ENCODE results near the gene BCOR.

- TF ChIP-seq CTCF (IDR thresholded peaks at IDR 0.05; ENCODE audit: low read depth, low read length, missing input control), result no peak
- no peak for TF ChIP-seq REST (IDR thresholded peaks at IDR 0.05)
- no peak for TF ChIP-seq JUND (IDR thresholded peaks at IDR 0.05)
- no peak for TF ChIP-seq RAD21 (IDR thresholded peaks at IDR 0.05)
- TF ChIP-seq MAX (IDR thresholded peaks at IDR 0.05), result no peak
- no peak for TF ChIP-seq HNF4G (IDR thresholded peaks at IDR 0.05)
- TF ChIP-seq TAF1 (conservative IDR thresholded peaks at IDR 0.05), result no peak
Observed at GRCh38 chrX:40094900-40095582, 2.7 kb downstream of the BCOR start.
